KMS-11 (cell line): Measurements from ENCODE around the gene REEP1.

Experiments used
- H2AFZ ChIP-seq: fragments of 200-600 bp; sonication (generic); 2 replicates; pipeline ENCODE4 v1.6.1; 2016; ENCODE audit warnings: antibody characterized with exemption, mixed run types, low read depth
- H3K27ac ChIP-seq: fragments of 200-600 bp; sonication (generic); 2 replicates; pipeline ENCODE4 v1.6.1; 2016; ENCODE audit warnings: mild to moderate bottlenecking, mixed run types
- H3K27me3 ChIP-seq: fragments of 200-600 bp; sonication (generic); 2 replicates; pipeline ENCODE4 v1.6.1; 2017; ENCODE audit warnings: mild to moderate bottlenecking, low read depth, mixed run types, moderate library complexity; ENCODE audit not compliant: insufficient read depth
- H3K36me3 ChIP-seq: fragments of 200-600 bp; sonication (generic); 2 replicates; pipeline ENCODE4 v1.6.1; 2017; ENCODE audit warnings: mild to moderate bottlenecking, mixed run types; ENCODE audit not compliant: insufficient read depth
- H3K4me1 ChIP-seq: fragments of 200-600 bp; sonication (generic); 2 replicates; pipeline ENCODE4 v1.6.1; 2016; ENCODE audit warnings: mild to moderate bottlenecking, low read depth, mixed run types; ENCODE audit not compliant: poor library complexity, severe bottlenecking
- H3K4me2 ChIP-seq: fragments of 200-600 bp; sonication (generic); 2 replicates; pipeline ENCODE4 v1.7.0; 2016; ENCODE audit warnings: mild to moderate bottlenecking, mixed run types
- H3K4me3 ChIP-seq: fragments of 200-600 bp; sonication (generic); IDR thresholded peaks from 2 replicates; pipeline ENCODE4 v1.6.1; 2017; ENCODE audit warnings: low read depth, low read length, mixed read lengths; ENCODE audit not compliant: insufficient read depth
- H3K79me2 ChIP-seq: fragments of 200-600 bp; sonication (generic); 2 replicates; pipeline ENCODE4 v1.6.1; 2016; ENCODE audit warnings: low read depth, mixed run types; ENCODE audit not compliant: insufficient read depth
- H3K9ac ChIP-seq: fragments of 200-600 bp; sonication (generic); 2 replicates; pipeline ENCODE4 v1.6.1; 2016; ENCODE audit warnings: mild to moderate bottlenecking, mixed run types
- H4K20me1 ChIP-seq: fragments of 200-600 bp; sonication (generic); 2 replicates; pipeline ENCODE4 v1.6.1; 2016; ENCODE audit warnings: mild to moderate bottlenecking, mixed run types; ENCODE audit not compliant: insufficient read depth
- TF ChIP-seq, protein P1 (sequence below): fragments of 200-600 bp; sonication (generic); conservative IDR thresholded peaks from 2 replicates; pipeline ENCODE4 v1.6.1; 2017; ENCODE audit warnings: low read depth, mild to moderate bottlenecking, antibody characterized with exemption, low read length, moderate library complexity, mixed read lengths

The REEP1 gene

DNA sequence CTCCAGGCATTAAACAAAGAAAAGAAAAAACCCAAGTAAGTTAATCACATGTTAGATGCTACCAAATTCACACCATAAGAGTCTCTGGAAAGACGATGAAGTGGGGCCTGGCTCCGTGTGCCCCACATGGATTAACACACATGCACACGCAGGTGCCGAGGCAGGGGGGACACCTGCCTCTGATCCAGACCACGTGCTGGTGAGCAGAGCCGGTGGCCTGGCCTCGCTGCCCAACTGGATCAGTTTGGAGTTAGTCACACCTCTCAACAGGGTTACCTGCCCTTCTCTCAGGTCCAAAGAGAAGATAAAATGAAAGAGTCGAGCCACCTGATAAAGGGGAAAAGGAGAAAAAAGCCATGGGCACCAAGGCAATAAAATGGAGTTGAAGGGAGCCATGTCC lies 97.7 kb downstream of the REEP1 start:
- H3K4me3 ChIP-seq: no peak overlapping the region
- H3K36me3 ChIP-seq: no peaks in the 10 kb centered on the region
- H3K4me2 ChIP-seq: no peak overlapping the region
- H3K4me1 ChIP-seq: peaks cover 16% of the 10 kb centered on the region
- no peaks in the 10 kb centered on the region for H4K20me1 ChIP-seq
- no peaks in the 10 kb centered on the region for H3K27me3 ChIP-seq
- TF ChIP-seq, protein P1, sequence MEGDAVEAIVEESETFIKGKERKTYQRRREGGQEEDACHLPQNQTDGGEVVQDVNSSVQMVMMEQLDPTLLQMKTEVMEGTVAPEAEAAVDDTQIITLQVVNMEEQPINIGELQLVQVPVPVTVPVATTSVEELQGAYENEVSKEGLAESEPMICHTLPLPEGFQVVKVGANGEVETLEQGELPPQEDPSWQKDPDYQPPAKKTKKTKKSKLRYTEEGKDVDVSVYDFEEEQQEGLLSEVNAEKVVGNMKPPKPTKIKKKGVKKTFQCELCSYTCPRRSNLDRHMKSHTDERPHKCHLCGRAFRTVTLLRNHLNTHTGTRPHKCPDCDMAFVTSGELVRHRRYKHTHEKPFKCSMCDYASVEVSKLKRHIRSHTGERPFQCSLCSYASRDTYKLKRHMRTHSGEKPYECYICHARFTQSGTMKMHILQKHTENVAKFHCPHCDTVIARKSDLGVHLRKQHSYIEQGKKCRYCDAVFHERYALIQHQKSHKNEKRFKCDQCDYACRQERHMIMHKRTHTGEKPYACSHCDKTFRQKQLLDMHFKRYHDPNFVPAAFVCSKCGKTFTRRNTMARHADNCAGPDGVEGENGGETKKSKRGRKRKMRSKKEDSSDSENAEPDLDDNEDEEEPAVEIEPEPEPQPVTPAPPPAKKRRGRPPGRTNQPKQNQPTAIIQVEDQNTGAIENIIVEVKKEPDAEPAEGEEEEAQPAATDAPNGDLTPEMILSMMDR: no peak
- H3K27ac ChIP-seq: no peak overlapping the region
- no peak overlapping the region for H3K9ac ChIP-seq
- no peak overlapping the region for H2AFZ ChIP-seq
- no peaks in the 10 kb centered on the region for H3K79me2 ChIP-seq

DNA sequence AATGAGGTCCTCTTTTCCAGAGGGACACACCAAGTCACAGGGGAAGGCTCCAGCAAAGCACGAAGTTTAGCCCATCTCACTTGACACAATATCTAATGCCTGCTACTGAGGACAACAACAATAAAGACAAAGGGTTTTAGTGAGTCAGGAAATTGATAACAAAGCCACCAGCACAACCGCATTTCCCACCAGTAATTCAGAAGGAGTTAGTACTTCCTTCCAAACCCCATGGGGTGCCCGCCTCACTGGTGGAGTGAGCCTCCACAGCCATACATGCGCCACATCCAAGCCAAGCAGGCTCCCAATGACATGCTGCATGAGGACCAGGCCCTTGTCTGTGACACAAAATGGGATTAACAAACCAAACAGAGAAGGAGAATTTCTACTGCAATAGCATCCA lies 98.1 kb downstream of the REEP1 start:
- Histone ChIP-seq H3K4me2 (no peak overlapping the region), H3K27me3 (no peaks in the 10 kb centered on the region), H3K27ac (no peak overlapping the region), H3K4me1 (peaks cover 16% of the 10 kb centered on the region), H3K4me3 (no peak overlapping the region), H2AFZ (no peak overlapping the region), H3K36me3 (no peaks in the 10 kb centered on the region), H3K9ac (no peak overlapping the region), H3K79me2 (no peaks in the 10 kb centered on the region), H4K20me1 (no peaks in the 10 kb centered on the region)
- TF ChIP-seq, protein P1: no peak

DNA sequence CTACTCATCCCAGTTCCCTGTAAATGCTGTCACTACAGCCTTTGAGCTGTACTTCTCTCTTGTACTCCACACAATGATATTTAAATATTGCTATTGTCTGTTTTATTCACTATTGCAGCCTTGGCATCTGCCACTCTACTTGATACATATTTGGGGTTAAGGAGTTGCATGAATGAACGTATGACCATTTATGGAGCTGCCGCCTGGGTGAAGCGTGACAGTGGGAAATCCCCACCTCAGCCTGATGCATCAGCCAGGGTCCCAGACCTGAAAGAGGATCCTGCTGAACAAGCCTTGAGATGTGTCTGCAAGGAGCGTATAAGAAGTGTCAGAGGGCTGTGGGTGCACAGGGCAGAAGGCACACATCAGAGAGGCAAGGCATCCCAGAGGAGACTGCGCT lies 99.1 kb downstream of the REEP1 start:
- Histone ChIP-seq H3K4me1 (peaks cover 16% of the 10 kb centered on the region), H3K4me2 (no peak overlapping the region), H4K20me1 (no peaks in the 10 kb centered on the region), H3K4me3 (no peak overlapping the region), H3K36me3 (no peaks in the 10 kb centered on the region), H2AFZ (no peak overlapping the region), H3K79me2 (no peaks in the 10 kb centered on the region), H3K9ac (no peak overlapping the region), H3K27me3 (no peaks in the 10 kb centered on the region), H3K27ac (no peak overlapping the region)
- TF ChIP-seq, protein P1: no peak

DNA sequence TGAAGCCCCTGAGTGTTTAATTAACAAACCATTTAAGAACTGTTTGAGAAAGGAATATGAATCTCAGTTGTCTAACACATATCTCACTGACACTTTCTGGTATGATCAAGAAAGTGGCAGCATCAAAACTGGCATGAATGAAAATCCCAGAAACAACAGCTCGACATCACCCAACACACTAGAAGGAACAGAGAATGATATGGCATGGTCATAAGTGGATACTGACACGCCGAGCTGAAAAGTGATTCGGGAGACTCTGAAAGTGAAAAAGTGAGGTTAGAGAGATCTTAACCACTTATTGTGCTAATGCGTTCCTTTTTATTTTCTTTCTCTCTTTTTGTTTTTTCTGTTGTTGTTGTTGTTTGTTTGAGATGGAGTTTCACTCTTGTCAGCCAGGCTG lies 100.3 kb downstream of the REEP1 start:
- Histone ChIP-seq H3K4me3 (no peak overlapping the region), H3K27ac (no peak overlapping the region), H3K79me2 (no peaks in the 10 kb centered on the region), H4K20me1 (no peaks in the 10 kb centered on the region), H3K36me3 (no peaks in the 10 kb centered on the region), H3K9ac (no peak overlapping the region), H2AFZ (no peak overlapping the region), H3K4me1 (peaks cover 16% of the 10 kb centered on the region), H3K27me3 (no peaks in the 10 kb centered on the region), H3K4me2 (no peak overlapping the region)
- TF ChIP-seq, protein P1: no peak
